Pulmonary artery endothelial cell (primary cell): ENCODE data around the gene POM121L2. TPM values are rescaled to one million over a fixed set of nuclear protein-coding genes. Genes with fewer than 3 reads are reported as not detected.
"Not testable (repeated sequence)": the region's sequence is repeated elsewhere in the genome, so short reads cannot be mapped to it uniquely, and the experiment has no call there.

ENCODE experiments used
- DNase-seq: peaks from one replicate; pipeline ENCODE4 v3.0.0-alpha.2; 2011; ENCODE audit warnings: low read depth, low spot score
- total RNA-seq: library from RNA; depleted of rRNA; stranded (reverse); fragments of >200 nt; gene quantifications from 2 replicates; pipeline ENCODE4 v1.2.3, GENCODE V29; 2014

The POM121L2 gene
- total RNA-seq, 1 donor from 2014 or later = not detected

DNA sequence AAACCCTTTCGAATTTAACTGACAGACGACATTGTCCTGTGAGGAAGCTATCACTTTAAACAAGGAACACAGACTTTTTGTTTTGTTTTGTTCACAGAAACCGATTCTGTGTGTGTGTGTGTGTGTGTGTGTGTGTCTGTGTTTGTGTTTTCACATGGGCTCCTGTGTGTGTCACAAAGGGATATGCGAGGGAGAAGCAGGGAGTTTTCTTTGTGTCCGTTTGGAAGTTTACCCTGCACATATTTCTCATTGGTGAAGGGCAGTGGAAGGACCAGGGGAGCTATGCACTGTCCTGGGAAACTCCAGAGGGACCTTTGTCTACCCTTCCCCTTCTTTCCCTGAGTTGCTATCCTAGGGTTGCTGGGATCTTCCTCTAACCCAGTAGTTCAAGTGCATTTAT, 17.7 kb downstream of the POM121L2 start:
- no peak for DNase-seq

DNA sequence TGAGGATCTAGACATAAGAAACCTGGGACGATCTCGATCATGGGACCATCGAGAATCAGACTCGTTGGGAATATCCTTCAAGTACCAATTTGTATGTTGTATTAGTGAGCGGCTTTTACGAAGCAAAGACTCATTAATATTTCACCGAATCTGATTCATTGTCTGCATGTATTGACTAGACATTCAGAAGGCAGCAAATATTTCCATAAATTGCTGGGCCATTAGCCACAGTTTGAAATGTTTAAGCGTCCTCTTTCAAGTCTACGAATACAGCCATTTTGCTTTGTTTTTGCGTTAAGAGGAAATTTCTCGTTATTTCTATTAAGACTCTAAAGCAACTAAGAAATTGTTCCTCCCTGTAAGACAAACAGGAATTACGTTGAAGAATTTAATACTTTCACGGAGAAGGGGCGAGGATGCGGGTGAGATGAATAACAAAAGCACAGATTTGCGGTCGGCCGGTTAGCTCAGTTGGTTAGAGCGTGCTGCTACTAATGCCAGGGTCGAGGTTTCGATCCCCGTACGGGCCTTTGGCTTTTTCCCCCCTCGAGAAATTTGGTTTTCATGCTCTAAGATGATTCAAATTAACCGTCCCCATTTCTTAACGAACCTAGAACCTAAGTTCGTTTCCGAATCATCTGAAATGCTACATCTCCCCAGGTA, 18.5 kb downstream of the POM121L2 start:
- DNase-seq = no peak

DNA sequence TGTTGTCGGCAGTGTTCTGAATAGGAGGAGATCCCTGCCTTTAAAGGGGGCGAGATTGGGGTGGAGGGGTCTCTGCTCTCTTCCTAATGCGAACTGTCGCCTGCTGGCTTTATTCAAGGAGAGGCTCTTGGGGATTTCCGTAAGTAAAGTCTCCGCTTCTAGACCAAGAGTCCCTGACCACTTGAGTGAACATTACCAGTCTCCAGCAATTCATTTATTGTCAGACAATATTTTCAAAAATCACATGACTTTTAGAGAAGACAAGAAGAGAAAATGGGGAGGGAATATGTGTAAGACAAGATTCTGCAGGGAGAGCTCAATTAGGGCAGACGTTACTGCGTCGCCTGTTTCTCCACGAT, 21.2 kb downstream of the POM121L2 start:
- DNase-seq = no peak

DNA sequence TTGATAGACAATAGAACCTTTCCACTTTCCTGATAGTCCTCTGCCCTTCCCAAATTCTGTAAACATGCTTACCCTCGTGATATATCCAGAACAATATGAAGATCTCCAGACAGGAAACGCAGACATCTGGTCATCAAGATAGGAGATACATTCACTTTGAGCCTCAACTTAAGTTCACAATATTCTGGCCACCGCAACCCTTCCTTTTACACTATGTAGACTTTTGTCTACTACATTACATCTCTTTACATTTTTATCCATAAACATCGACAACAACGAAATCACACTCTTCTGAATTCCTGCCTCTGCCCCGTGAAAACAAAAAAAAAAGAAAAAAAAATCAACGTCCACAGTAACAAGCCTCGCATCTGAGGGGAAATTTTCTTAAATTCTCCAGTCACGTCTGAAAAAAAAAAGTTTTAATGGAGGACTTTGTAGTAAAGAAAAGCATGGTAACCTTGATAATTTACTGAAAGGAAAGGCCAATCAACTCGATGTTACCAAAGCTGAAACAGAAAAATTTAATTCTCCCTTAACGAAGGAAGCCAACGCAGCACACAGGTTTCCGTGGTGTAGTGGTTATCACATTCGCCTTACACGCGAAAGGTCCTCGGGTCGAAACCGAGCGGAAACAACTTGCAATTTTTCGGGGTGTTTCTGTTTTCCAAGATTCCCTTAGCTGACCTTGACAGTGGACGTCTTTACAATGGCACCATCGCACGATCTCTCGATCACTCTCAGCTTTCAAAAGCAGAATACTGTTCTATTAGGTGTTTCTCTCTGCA, 21.8 kb downstream of the POM121L2 start:
- DNase-seq = no peak

DNA sequence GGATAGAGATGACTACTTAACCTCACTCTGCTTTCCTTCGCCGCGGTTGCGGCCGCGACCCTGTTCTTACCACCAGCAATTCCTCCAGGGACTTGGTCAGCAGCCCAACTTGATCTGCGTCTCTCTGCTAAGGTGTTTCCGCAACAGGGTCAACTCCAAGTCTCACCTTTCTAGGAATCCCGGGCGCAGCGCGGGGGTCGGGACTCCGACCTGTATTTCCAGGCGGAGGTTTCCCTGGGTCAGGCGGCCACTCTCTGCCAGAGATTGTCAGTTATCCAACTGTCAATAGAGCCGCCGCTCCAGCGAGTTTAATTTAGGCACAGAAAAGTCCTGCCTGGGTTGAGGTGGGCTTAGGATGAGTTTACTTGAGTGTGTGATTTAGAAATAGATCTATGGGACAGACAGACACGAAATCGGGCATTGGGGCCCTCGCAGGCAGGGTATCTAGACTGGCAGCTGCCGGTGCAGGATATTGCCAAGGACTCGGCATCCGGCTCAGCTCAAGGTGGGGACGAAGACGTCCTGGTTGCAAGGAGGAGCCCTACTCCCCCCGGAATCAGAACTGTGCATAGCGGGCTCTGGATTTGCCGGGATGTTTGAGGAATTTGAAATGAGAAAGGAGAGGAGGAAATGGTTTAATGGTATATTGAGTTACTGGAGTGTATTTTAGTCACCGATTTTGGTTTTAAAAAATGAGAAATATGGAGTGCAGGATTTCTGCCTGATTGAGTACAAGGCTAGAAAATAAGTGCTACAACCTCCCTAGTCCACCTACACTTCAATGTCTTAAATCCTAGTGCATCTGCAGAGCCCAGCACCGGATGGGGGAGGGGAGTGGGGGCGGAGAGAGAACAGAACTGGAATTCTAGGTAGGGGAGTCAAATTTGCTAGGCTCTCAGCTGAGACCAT, 23.7 kb downstream of the POM121L2 start:
- no peak for DNase-seq

DNA sequence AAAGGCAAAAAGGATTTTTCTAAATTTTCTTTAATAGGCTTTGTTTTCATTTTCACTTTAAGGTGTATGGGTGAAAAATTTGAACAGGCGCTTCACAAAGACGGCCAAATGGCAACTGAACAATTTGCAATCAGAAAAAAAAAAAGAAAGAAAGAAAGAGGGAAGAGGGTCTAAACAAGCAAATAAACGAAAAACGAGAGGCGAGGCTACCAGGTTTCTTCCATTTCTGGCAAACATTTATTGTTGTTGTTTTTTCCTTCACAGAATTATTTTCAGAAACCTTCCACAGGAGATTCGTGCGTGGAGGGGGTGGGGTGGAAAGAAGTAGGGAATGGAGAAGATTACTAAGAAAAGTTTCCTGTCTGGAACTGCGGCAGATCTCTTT, 24.3 kb downstream of the POM121L2 start:
- DNase-seq = no peak

DNA sequence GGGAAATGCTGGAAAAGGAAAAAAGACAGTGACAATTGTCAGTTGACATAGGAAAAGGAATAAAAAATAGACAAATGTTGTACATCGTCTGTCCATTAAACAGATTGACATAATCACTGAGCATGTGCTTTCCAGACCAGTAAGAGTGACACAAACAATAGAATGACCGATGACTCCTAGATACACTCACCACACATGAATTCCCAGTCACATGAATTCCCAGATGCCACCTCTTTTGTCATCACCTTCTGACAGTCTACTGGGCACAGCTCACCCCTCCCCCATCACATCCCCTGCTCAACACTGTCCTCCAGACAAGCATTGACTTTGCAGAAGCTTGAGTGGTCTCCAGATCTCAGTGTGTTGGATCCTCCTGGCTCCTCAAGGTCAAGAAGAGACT, 25.9 kb downstream of the POM121L2 start:
- no peak for DNase-seq

DNA sequence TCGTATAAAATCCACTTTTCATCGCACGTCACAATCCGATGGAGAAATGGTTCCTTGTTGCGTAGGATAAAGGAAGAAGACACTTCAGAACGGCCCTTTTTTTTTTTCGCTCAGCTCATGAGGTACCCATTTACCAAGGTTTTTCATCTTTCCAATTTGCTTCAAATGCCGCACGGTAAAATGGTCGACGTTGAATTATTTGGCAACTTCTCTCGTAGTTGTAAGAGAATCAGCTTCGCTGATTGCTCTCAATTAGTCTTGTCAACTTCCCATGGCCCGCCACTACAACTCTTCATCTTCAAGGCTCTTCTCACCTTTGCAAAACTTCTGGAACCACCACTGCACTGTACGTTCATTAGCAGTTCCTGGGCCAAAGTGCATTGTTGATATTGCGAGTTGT, 28.8 kb downstream of the POM121L2 start:
- no peak for DNase-seq

DNA sequence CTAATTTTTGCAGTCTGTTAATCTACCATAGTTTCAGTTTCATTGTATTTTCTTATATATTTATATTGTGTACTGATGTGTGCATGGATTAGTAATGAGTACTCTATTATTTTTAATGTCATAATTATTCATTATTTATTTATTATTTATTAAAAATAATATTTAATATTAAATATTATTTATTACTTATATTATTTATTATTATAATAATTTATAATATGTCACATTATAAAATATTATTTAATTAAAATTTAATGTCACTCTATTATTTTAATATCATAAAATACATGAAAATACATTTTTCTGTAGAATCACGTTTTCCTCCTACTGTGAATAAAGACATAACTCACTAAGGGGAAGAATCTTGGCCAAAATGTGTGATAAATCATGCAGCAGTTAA, 30.5 kb downstream of the POM121L2 start:
- DNase-seq = no peak

DNA sequence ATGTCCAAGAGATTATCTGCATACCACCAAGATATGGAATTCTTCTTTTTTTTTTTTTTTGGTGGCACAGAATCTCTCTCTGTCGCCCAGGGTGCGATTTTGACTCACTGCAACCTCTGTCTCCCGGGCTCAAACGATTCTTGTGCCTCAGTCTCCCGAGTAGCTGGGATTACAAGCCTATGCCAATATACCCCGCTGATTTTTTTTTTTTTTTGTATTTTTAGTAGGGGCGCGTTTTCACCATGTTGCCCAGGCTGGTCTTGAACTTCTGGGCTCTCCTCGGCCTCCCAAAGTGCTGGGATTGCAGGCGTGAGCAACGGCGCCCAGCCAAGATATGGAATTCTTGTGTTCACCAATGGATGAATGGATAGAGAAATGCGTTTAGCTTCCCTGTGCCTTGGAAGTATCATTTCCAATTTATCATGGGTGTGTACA, 31.0 kb downstream of the POM121L2 start:
- DNase-seq = no peak

DNA sequence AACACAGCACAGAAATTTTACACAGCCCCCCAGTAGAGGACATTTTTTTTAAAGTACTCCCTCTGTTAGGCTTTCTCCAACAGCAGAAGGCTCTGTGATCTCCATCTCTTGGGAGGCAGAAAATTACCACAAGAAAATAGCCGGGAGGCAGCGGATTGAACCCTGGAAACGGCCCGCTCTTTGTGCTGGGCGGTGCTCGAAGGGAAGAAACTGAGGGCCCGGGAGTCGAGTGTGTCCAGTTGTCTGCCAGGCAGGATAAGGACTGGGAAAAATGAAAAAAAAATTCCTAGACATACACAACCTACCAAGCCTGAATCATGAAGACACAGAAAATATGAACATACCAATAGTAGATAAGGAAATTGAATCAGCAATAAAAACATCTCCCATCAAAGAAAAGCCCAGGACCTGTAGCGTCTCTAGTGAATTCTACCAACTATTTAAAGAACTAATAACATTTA, 31.5 kb downstream of the POM121L2 start:
- no peak for DNase-seq

DNA sequence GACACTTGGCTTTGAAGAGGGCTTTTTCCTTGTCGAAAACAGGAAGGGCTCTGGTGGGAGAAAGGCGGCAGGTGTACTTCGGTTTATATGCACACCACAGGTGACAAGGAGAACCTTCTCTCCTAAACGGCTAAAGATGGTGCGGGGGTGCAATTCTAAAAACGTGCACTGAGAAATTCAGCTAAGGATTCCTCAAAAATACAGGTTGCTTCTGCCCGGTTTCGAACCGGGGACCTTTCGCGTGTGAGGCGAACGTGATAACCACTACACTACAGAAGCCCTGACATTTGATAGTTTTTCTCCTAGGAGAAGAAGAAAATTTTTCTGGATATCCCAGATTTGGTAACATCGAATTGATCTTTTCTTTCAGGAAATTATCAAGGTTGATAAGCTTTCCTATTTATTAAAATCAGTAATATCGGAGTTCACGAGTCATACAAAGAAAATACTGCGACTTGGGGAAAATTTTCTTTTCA, 32.0 kb downstream of the POM121L2 start:
- no peak for DNase-seq

DNA sequence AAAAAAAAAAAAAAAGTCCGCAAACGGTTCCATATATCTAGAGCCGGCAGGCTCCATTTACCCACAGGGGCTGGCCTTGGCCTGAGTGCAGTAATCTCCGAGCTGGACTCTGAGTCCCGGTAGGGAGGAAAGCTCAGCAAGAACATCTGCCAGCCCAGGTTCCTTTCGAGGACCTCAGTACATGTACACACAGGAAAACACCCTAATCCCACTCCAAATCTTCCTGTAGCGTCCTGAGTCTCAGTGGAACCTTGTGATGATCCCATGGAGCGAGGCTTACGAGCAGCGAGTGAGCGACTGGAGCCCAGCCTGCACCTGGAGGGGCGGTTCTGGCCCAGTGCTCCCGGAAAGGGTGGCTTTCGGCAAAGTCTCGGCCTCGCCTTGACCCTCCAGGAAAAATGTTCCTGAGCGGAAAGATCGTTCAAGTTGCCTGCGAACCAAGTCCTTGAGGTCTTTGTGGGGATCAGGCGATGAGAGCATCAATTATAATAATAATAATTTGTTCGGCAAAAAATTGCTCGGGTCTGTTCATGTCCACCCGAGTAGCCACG, 32.5 kb downstream of the POM121L2 start:
- DNase-seq = no peak

DNA sequence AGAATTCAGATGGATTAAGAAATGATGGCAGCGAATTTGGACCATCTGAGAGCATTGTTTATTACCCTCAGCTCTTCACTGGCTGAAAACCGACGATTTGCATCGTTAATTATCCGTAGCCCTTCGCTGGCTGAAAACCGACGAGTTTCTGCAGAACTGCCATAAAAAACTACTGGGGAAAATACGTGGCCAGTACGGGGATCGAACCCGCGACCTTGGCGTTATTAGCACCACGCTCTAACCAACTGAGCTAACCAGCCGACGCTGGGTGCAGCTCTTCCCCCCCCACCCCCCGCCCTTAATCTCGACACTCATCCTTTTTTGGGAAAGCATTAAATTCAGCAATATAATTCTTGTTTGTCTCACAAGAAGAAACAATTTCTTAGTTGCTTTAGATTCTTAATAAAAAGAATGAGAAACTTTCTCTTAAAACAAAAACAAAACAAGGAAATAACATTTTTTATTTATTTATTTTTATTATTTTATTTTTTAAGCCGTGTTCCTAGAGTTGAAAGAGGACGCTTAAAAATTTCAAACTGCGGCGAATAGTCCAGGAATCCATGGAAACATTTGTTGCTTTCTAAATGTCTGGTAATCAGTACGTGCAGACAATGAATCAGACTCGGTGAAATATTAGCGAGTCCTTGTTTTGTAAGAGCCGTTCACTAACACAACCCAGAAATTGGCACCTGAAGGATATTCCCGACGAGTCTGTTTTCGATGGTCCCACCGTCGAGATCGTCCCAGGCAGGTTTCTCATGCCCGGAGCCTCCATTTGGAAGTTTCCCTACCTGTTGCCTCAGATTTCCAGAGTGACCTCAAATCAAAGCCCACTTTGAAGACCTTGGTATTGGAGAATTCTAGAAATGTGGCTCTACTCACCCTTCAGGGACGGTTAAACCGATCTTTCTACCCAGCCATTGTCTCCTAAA, 36.8 kb downstream of the POM121L2 start:
- DNase-seq = no peak

DNA sequence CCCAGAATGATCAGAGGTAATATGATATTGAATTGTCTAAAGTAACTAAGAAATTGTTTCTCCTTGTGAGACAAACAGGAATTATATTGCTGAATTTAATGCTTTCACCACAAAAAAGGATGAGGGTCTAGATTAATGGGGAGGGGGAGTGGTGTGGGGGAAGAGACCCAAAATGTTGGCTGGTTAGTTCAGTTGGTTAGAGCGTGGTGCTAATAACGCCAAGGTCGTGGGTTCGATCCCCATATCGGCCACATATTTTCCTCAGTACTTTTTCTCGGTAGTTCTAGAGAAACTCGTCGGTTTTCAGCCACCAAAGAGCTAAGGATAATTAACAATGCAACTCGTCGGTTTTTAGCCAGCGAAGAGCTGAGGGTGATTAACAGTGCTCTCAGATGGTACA, 38.3 kb downstream of the POM121L2 start:
- no peak for DNase-seq

DNA sequence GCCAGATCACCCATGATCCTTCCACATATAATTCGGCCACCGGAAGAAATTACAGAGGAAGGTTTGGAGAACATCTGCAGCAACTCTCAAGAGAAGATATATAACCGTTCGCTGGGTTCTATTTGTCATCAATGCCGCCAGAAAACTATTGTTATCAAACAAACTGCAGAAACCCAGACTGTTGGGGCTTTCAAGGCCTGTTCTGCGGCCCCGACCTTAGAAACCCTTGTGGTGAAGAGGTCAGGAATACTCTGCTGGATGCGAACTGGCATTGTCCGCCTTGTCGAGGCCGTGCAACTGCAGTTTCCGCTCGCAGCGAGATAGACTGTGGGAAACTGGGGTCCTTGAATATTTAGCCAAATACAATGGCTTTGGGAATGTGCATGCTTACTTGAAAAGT, 43.3 kb downstream of the POM121L2 start:
- DNase-seq = no peak

DNA sequence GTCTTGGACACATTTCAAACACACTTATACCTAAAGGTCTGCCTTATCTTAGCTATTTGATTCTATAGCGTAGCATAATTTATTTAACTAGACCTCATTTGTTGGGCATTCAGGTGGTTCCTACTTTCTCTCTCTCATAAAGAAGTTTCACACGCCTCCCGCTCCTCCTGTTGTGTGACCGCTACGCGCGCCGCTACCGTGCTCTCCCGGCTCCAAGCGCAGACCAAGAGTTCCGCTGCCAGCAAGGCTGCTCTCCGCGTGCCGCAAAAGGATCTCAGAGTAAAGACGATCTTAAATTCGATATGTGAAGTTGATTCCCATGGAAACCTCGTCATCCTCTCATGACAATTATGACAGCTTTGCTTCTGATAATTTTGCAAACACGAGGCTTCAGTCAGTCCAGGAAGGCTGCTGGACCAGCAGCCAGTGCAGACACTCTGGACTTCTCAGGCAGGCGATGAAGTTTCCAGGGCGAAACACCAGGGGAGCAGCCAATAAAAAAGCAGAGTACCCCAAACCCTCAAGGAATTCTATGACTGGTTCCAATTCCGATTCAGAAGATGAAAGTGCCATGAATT, 44.1 kb downstream of the POM121L2 start:
- DNase-seq = no peak

DNA sequence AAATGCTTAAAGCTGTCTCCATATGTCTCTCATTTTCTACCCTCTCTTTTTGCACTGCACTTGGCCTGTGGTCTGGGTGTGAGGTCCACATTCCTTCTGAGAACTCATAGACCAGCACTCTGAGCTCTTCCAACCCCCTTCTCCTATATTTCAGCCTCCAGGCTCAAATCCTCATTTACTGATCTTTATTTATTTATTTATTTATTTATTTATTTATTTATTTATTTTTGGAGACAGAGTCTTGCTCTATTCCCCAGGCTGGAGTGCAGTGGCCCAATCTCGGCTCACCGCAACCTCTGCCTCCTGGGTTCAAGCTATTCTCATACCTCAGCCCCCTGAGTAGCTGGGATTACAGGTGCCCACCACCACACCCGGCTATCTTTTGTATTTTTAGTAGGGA, 45.1 kb downstream of the POM121L2 start:
- not testable (repeated sequence) for DNase-seq

DNA sequence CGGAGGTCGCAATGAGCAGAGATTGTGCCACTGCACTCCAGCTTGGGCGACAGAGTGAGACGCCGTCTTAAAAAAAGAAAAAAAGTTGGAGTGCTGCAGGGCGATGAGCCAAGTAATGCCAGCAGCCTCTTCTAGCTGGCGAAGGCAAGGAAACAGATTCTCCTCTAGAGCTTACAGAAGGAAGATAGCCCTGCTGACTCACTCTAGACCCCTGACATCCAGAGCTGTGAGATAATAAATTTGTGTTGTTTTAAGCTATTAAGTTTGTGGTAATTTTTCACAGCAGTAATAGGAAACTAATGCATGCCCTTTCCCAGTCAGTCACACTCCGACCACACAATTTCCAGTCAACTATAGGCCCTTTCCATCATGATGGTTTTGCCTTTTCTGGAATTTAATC, 48.2 kb downstream of the POM121L2 start:
- DNase-seq = no peak

DNA sequence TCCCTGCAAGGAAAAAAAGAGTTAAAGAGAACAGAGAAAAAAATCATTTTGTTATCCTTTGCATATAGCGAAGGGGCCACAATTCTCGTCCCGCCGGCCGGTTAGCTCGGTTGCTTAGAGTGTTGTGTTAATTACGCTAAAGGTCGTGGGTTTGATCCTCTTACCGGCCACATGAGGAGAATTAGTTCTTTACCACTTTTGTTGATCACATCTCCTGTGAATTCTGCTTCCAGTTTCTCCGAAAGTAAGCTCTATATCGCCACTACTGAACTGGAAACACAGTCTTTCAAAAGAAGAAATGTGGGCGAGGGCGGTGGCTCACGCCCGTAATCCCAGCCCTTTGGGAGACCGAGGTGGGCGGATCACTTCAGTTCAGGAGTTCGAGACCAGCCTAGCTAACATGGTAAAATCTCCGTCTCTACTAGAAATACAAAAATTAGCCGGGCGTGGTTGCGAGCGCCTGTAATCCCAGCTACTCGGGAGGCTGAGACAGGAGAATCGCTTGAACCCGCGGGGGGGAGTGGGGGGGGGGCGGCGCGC, 51.2 kb downstream of the POM121L2 start:
- DNase-seq = no peak
